ENCODE results near the gene SEMA4D.

Gene SEMA4D

DNA sequence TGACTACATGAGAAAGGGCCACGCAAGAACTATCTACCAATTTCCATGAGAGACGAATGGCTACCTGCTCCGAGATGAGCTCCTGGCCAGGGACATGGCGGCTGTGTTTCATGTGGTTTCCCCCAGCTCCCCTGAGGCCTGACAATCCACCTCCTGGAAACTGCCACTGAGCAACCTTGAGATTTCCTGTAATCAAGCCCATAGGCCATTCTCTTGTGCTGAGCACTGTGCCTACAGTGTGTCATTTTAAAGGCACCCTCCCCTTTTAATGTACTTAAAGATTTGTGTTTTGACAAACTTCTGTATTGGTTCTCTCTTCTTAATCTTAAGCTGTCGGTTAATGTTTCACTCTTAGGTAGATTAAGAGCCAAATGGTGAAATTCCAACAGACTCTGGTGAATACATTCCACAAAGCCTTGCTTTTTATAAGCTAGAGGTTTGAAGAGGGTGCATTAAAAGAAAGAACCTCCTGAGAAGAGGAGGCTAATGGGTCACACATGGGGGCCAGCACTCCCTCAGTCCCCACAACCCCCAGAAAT is 107.3 kb downstream of the SEMA4D start:
- TF ChIP-seq, protein P1, sequence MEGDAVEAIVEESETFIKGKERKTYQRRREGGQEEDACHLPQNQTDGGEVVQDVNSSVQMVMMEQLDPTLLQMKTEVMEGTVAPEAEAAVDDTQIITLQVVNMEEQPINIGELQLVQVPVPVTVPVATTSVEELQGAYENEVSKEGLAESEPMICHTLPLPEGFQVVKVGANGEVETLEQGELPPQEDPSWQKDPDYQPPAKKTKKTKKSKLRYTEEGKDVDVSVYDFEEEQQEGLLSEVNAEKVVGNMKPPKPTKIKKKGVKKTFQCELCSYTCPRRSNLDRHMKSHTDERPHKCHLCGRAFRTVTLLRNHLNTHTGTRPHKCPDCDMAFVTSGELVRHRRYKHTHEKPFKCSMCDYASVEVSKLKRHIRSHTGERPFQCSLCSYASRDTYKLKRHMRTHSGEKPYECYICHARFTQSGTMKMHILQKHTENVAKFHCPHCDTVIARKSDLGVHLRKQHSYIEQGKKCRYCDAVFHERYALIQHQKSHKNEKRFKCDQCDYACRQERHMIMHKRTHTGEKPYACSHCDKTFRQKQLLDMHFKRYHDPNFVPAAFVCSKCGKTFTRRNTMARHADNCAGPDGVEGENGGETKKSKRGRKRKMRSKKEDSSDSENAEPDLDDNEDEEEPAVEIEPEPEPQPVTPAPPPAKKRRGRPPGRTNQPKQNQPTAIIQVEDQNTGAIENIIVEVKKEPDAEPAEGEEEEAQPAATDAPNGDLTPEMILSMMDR (IDR thresholded peaks at IDR 0.05), result no peak
- no peaks in the 10 kb centered on the region for H3K27me3 ChIP-seq
- no peak overlapping the region for H3K4me3 ChIP-seq (ENCODE audit: low read depth in 1 of 2, low read length in 1 of 2)
- peak overlapping the region; percentile 99 for H3K27ac ChIP-seq
- peaks cover 41 to 43% of the 10 kb centered on the region in 2 experiments for H3K4me1 ChIP-seq (ENCODE audit: control insufficient read depth in 1 of 2, insufficient read depth in 1 of 2, low read depth in 1 of 2, low read length in 1 of 2)
- no peaks in the 10 kb centered on the region for H3K9me3 ChIP-seq
- H3K36me3 ChIP-seq, result peaks cover 98% of the 10 kb centered on the region

DNA sequence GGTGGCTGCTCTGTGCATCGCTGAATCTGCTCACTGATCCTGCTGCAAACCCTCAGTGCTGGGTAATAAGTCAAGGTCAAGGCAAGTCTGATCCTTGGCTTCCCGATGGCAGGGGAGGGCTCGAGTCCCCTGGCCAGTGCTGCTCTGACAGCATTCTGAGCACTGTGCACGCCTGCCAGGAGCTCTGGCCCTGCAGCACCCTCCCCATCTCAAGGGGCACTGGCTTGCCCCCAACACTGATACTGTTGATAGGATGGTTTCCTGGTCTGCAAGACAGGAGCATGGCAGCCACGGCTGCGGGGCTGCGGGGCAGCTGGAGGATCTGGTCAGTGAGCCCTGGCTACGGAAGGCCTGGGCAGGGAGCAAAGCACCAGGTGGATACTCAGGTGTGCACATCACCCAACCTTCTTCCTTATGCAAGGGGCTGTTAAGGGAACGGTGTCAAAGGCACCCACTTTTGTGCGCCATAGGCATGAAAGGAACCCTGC is 107.8 kb downstream of the SEMA4D start:
- H3K27me3 ChIP-seq, result no peaks in the 10 kb centered on the region
- peaks cover 41 to 43% of the 10 kb centered on the region in 2 experiments for H3K4me1 ChIP-seq (ENCODE audit: control insufficient read depth in 1 of 2, insufficient read depth in 1 of 2, low read depth in 1 of 2, low read length in 1 of 2)
- H3K9me3 ChIP-seq, result no peaks in the 10 kb centered on the region
- no peak overlapping the region for H3K4me3 ChIP-seq (ENCODE audit: low read depth in 1 of 2, low read length in 1 of 2)
- H3K27ac ChIP-seq, result peak overlapping the region; percentile 99
- peaks cover 98% of the 10 kb centered on the region for H3K36me3 ChIP-seq
- TF ChIP-seq, protein P1 (IDR thresholded peaks at IDR 0.05), result no peak

DNA sequence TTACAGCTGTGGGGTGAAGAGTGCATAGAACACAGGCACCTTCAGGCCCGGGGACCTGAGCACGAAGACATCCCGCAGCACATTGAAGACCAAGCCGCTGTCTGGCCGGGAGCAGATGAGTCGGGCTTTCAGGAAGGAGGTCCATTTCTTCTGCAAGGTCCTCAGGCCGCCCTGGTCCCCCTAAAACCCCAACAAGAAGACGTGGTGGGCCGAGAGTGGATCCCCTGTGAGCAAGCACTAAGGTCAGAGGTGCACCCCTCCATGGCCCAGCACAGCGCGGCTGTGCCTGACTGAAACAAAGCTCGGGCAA is 109.1 kb downstream of the SEMA4D start:
- Histone ChIP-seq H3K4me3 (ENCODE audit: low read depth in 1 of 2, low read length in 1 of 2) (peak overlapping the region; percentile 32 to 45), H3K27ac (peak overlapping the region; percentile 99), H3K27me3 (no peaks in the 10 kb centered on the region), H3K36me3 (peaks cover 98% of the 10 kb centered on the region), H3K4me1 (ENCODE audit: control insufficient read depth in 1 of 2, insufficient read depth in 1 of 2, low read depth in 1 of 2, low read length in 1 of 2) (peaks cover 41 to 43% of the 10 kb centered on the region in 2 experiments), H3K9me3 (no peaks in the 10 kb centered on the region)
- TF ChIP-seq, protein P1 (IDR thresholded peaks at IDR 0.05), result no peak

DNA sequence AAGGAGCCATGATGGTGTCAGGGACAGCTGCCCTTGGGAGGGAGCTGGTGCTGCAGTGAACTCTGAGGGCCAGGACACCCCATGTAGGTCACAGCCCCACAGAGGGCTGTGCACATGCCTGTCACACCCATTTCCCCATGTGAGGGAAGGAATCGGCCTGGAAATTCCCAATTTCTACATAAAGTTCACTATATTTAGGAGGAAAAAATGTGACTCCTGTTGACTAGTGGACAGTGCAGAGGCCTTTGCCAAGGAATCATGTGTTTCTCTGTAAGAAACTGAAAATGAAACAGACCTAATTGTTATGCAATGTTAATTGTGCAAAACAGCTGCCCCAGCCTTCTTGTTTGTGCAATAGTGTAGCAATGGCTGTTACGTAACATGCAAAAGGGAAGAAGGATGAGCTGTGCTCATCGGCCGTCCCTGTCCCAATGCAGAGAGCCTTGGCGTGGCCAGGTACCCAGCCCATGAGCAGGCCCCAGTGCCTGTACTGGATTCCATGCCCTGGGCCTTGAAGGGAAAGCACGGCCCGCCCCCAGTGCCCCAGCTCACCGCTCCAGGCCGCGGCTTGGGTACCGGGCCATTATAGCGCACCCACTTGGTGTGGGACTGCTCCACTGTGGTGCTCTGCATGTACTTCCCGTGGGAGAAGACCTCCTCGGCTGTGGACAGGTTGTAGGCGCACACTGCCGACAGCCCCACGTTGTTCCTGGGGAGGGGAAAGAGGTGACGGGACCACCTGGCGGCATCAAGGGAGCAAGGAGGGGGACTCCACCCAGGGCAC is 109.6 kb downstream of the SEMA4D start:
- TF ChIP-seq, protein P1 (IDR thresholded peaks at IDR 0.05), result peak; percentile 55
- Histone ChIP-seq H3K9me3 (no peaks in the 10 kb centered on the region), H3K27ac (peak overlapping the region; percentile 99), H3K4me1 (ENCODE audit: control insufficient read depth in 1 of 2, insufficient read depth in 1 of 2, low read depth in 1 of 2, low read length in 1 of 2) (peaks cover 41 to 45% of the 10 kb centered on the region in 2 experiments), H3K4me3 (ENCODE audit: low read depth in 1 of 2, low read length in 1 of 2) (peak overlapping the region; percentile 36 to 45), H3K27me3 (no peaks in the 10 kb centered on the region), H3K36me3 (peaks cover 98% of the 10 kb centered on the region)

DNA sequence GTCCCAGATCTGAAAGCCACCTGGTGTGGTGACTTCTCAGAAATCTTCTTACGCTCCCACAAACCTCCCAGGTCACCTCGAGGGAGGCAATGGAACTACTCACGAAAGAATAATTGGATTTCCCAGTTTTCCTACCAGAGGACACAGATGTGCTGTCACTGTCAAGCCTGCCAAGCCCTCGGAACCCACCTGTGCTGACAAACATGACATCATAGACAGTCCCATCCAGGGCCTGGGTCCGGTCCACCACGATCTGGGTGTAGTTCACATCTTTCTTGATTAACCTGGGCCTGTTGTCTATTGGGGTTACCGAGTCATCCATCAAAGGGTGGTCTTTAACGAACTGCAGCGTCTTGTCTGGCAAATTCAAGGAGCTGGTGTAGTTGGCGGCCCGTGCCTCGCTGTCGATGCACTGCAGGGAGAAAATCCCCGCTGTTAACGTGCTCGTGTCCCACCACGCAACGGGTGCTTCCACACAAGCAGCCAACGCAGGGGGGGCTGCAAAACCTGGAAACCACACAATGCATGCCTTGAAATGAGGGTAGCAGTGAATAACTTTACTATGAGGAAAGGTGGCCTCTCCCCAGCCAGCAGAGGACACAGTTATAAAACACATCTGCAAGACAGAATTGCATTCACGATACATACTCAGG is 110.6 kb downstream of the SEMA4D start:
- Histone ChIP-seq H3K4me1 (ENCODE audit: control insufficient read depth in 1 of 2, insufficient read depth in 1 of 2, low read depth in 1 of 2, low read length in 1 of 2) (peaks cover 49 to 54% of the 10 kb centered on the region in 2 experiments), H3K36me3 (peaks cover 98% of the 10 kb centered on the region), H3K27ac (peak overlapping the region; percentile 99), H3K4me3 (ENCODE audit: low read depth in 1 of 2, low read length in 1 of 2) (peak overlapping the region; percentile 36 to 45), H3K27me3 (no peaks in the 10 kb centered on the region), H3K9me3 (no peaks in the 10 kb centered on the region)
- TF ChIP-seq, protein P1 (IDR thresholded peaks at IDR 0.05), result no peak

Data from neutrophil (primary cell).